ENCODE results near the gene CRY2. TPM values are rescaled to one million over a fixed set of nuclear protein-coding genes. Genes with fewer than 3 reads are reported as not detected.

Gene CRY2
- total and polyA plus RNA-seq, 2 experiments from 2014 or later, result 9.5 to 15.4 TPM

GRCh38 chr11:45915446-45915845, 68.2 kb downstream of the CRY2 start (continued):
- no peak for TF ChIP-seq ZNF462 (CRISPR knock-in tag; IDR thresholded peaks at IDR 0.05)
- TF ChIP-seq JUNB (IDR thresholded peaks at IDR 0.05; ENCODE audit: unreplicated experiment), result no peak
- no peak for TF ChIP-seq NANOG (IDR thresholded peaks at IDR 0.05; ENCODE audit: borderline replicate concordance)
- TF ChIP-seq POLR2AphosphoS5 (IDR thresholded peaks at IDR 0.05; ENCODE audit: low read depth), result no peak
- TF ChIP-seq CTCF (conservative IDR thresholded peaks at IDR 0.05; ENCODE audit: low read depth in 2 of 2), result no peak
- no peak for TF ChIP-seq ETS1 (IDR thresholded peaks at IDR 0.05)

- ATAC-seq, result no peak
- Histone ChIP-seq H3K27me3 (ENCODE audit: insufficient read depth) (peaks cover 9% of the 10 kb centered on the region; the same call in 1 of the 2 replicates), H3F3A (replicated peaks; ENCODE audit: low read depth) (peaks cover 23% of the 10 kb centered on the region), H3K4me2 (peak overlapping the region; percentile 93), H3K4me1 (ENCODE audit: insufficient read depth) (peaks cover 32% of the 10 kb centered on the region), H2AFZ (peak overlapping the region; percentile 16; the same call in 1 of the 2 replicates), H3K27ac (ENCODE audit: low read depth) (peak overlapping the region; percentile 73), H3K9me2 (ENCODE audit: insufficient read depth) (no peaks in the 10 kb centered on the region), H3K79me2 (replicated peaks; ENCODE audit: insufficient read depth) (peaks cover 8% of the 10 kb centered on the region), H3K36me3 (ENCODE audit: insufficient read depth) (no peaks in the 10 kb centered on the region), H4K20me1 (replicated peaks; ENCODE audit: insufficient read depth) (no peaks in the 10 kb centered on the region; the same call in none of the 2 replicates), H3K4me3 (peak overlapping the region; percentile 95)
- no peak for DNase-seq (ENCODE audit: low spot score)
- Mint-ChIP-seq H3K36me3 (ENCODE audit: low read depth) (peaks cover 3% of the 10 kb centered on the region; the same call in 1 of the 3 replicates), H3K27ac (no peak overlapping the region; the same call in 1 of the 2 replicates), H3K27me3 (ENCODE audit: insufficient read depth, low read depth, poor library complexity) (peaks cover 32% of the 10 kb centered on the region), H3K4me3 (peak overlapping the region; percentile 96), H3K4me1 (peaks cover 27% of the 10 kb centered on the region), H3K9me3 (no peaks in the 10 kb centered on the region)
- no peak for TF ChIP-seq ZNF462 (CRISPR knock-in tag; IDR thresholded peaks at IDR 0.05)
- no peak for TF ChIP-seq NANOG (IDR thresholded peaks at IDR 0.05; ENCODE audit: borderline replicate concordance)
- TF ChIP-seq POLR2AphosphoS5 (IDR thresholded peaks at IDR 0.05; ENCODE audit: low read depth), result no peak
Measured at GRCh38 chr11:45917286-45917622, 70.0 kb downstream of the CRY2 start.

Data from GM23338 (cell line).